ENCODE data around the gene SRI. TPM values are rescaled to one million over a fixed set of nuclear protein-coding genes. Genes with fewer than 3 reads are reported as not detected.

The SRI gene
- total RNA-seq, 1 donor from 2014 or later, result 109 TPM

- H3K4me3 ChIP-seq (ENCODE audit: low read depth, low read length), result no peak overlapping the region
- no peak for DNase-seq (ENCODE audit: low read depth)
- no peaks in the 10 kb centered on the region for H3K36me3 ChIP-seq (ENCODE audit: control insufficient read depth, insufficient read depth, low read length)
- H3K27me3 ChIP-seq (ENCODE audit: control insufficient read depth, insufficient read depth, low read length), result no peaks in the 10 kb centered on the region
- no peak for TF ChIP-seq CTCF (IDR thresholded peaks at IDR 0.05; ENCODE audit: insufficient read depth, low read length, poor library complexity, severe bottlenecking)
Observed at GRCh38 chr7:88191911-88192310, 27.9 kb downstream of the SRI start.

GRCh38 chr7:88185650-88186049 lies 34.2 kb downstream of the SRI start:
- no peaks in the 10 kb centered on the region for H3K36me3 ChIP-seq (ENCODE audit: control insufficient read depth, insufficient read depth, low read length)
- no peaks in the 10 kb centered on the region for H3K27me3 ChIP-seq (ENCODE audit: control insufficient read depth, insufficient read depth, low read length)
- TF ChIP-seq CTCF (IDR thresholded peaks at IDR 0.05; ENCODE audit: insufficient read depth, low read length, poor library complexity, severe bottlenecking), result no peak
- DNase-seq (ENCODE audit: low read depth), result no peak
- H3K4me3 ChIP-seq (ENCODE audit: low read depth, low read length), result no peak overlapping the region

GRCh38 chr7:88184848-88185304 lies 35.0 kb downstream of the SRI start:
- Histone ChIP-seq H3K36me3 (ENCODE audit: control insufficient read depth, insufficient read depth, low read length) (no peaks in the 10 kb centered on the region), H3K4me3 (ENCODE audit: low read depth, low read length) (no peak overlapping the region), H3K27me3 (ENCODE audit: control insufficient read depth, insufficient read depth, low read length) (no peaks in the 10 kb centered on the region)
- DNase-seq (ENCODE audit: low read depth), result peak; percentile 14
- TF ChIP-seq CTCF (IDR thresholded peaks at IDR 0.05; ENCODE audit: insufficient read depth, low read length, poor library complexity, severe bottlenecking), result no peak

GRCh38 chr7:88183051-88183450 lies 36.8 kb downstream of the SRI start:
- no peak for TF ChIP-seq CTCF (IDR thresholded peaks at IDR 0.05; ENCODE audit: insufficient read depth, low read length, poor library complexity, severe bottlenecking)
- Histone ChIP-seq H3K36me3 (ENCODE audit: control insufficient read depth, insufficient read depth, low read length) (no peaks in the 10 kb centered on the region), H3K27me3 (ENCODE audit: control insufficient read depth, insufficient read depth, low read length) (no peaks in the 10 kb centered on the region), H3K4me3 (ENCODE audit: low read depth, low read length) (no peak overlapping the region)
- DNase-seq (ENCODE audit: low read depth), result no peak

- Histone ChIP-seq H3K4me3 (ENCODE audit: low read depth, low read length) (no peak overlapping the region), H3K36me3 (ENCODE audit: control insufficient read depth, insufficient read depth, low read length) (no peaks in the 10 kb centered on the region), H3K27me3 (ENCODE audit: control insufficient read depth, insufficient read depth, low read length) (no peaks in the 10 kb centered on the region)
- no peak for DNase-seq (ENCODE audit: low read depth)
- TF ChIP-seq CTCF (IDR thresholded peaks at IDR 0.05; ENCODE audit: insufficient read depth, low read length, poor library complexity, severe bottlenecking), result no peak
Observed at GRCh38 chr7:88176190-88176589, 43.6 kb downstream of the SRI start.

GRCh38 chr7:88172842-88173241 lies 47.0 kb downstream of the SRI start:
- DNase-seq (ENCODE audit: low read depth), result no peak
- Histone ChIP-seq H3K36me3 (ENCODE audit: control insufficient read depth, insufficient read depth, low read length) (no peaks in the 10 kb centered on the region), H3K27me3 (ENCODE audit: control insufficient read depth, insufficient read depth, low read length) (no peaks in the 10 kb centered on the region), H3K4me3 (ENCODE audit: low read depth, low read length) (no peak overlapping the region)
- TF ChIP-seq CTCF (IDR thresholded peaks at IDR 0.05; ENCODE audit: insufficient read depth, low read length, poor library complexity, severe bottlenecking), result no peak
